RCC 7860 (cell line): Measurements from ENCODE around the gene ST7.
"Not testable (repeated sequence)": the region's sequence is repeated elsewhere in the genome, so short reads cannot be mapped to it uniquely, and the experiment has no call there.

ENCODE experiments used
- DNase-seq: peaks from one replicate; pipeline ENCODE4 v3.0.0-alpha.2; 2015; ENCODE audit warnings: low spot score
- FAIRE-seq: peaks from 2 replicates; lab custom pipeline; 2012; peaks lifted over from hg19 to GRCh38; lab: Jason Lieb, UNC

Gene ST7, protein sequence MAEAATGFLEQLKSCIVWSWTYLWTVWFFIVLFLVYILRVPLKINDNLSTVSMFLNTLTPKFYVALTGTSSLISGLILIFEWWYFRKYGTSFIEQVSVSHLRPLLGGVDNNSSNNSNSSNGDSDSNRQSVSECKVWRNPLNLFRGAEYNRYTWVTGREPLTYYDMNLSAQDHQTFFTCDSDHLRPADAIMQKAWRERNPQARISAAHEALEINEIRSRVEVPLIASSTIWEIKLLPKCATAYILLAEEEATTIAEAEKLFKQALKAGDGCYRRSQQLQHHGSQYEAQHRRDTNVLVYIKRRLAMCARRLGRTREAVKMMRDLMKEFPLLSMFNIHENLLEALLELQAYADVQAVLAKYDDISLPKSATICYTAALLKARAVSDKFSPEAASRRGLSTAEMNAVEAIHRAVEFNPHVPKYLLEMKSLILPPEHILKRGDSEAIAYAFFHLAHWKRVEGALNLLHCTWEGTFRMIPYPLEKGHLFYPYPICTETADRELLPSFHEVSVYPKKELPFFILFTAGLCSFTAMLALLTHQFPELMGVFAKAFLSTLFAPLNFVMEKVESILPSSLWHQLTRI

GRCh38 chr7:116953372-116953905, at the start of gene ST7:
ST7 (plus strand) TSS chr7:116953501; CDS start chr7:116953541, 40 bp downstream.
- FAIRE-seq (no peak), DNase-seq (peak; percentile 66)

DNA sequence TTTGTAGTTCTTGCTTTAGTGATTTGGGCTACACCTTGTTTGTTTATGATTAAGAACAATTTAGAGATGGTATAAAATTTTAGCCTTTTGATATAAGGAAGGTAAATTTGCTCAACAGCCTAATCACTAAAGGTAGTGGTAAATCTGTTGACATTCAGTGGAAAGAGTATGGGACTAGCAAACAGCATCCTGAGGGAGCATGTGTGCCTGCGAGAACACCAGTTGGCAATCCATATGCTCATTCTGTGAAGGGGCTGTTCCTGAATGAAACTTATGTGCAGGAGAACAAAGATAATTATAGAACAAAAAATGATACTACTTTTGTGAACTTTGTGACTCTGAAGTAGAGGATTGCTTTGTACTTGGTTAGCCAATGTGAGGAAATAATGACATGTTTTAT, 46.9 kb upstream of the ST7 start:
- no peak for DNase-seq
- no peak for FAIRE-seq

DNA sequence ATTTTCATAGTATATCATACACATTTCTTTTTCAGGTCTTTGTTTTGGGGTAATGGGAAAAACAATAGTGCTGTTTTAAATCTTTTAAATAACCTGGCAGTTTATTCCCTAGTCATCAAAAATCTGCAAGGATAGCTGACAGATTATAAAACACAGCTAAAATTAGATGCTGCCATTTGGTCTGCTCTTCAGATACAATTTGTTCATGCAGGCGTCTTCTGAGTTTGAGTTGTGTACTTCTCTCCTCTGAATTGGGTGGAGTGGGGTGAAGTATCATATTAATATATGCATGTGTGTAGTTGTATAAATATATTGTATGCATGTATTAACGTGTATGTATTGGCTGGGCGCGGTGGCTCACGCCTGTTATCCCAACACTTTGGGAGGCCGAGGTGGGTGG, 42.9 kb upstream of the ST7 start:
- FAIRE-seq (no peak), DNase-seq (no peak)

- FAIRE-seq (no peak), DNase-seq (no peak)
Observed at GRCh38 chr7:116911801-116912200, 41.5 kb upstream of the ST7 start.

- FAIRE-seq, result no peak
- DNase-seq, result no peak
Observed at GRCh38 chr7:116912269-116912909, 40.9 kb upstream of the ST7 start.

- FAIRE-seq (no peak), DNase-seq (no peak)
Observed at GRCh38 chr7:116918704-116919103, 34.6 kb upstream of the ST7 start.

GRCh38 chr7:116920359-116920758, 32.9 kb upstream of the ST7 start:
- FAIRE-seq, result no peak
- no peak for DNase-seq

GRCh38 chr7:116922545-116922944, 30.8 kb upstream of the ST7 start:
- FAIRE-seq, result no peak
- no peak for DNase-seq

DNA sequence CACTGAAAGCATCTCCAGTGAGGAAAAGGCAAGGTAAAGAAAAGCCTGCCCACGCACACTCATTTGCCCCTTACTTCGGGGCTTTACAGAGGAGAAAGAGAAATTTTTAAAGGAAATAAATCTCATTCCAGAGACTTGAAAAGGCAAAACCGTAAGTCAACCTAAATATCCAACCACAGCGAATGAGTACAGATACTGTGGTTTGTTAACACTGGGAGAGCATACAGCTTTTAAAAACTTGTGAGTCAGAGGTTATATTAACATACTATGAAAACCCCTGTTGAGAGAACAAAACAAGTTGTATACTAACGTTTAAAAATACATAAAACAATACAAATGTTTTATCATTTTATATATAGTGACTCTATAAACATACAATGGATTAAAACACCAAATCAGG, 28.6 kb upstream of the ST7 start:
- DNase-seq, result no peak
- FAIRE-seq, result no peak

GRCh38 chr7:116929021-116929420, 24.3 kb upstream of the ST7 start:
- FAIRE-seq (no peak), DNase-seq (no peak)

- FAIRE-seq (peak; percentile 77), DNase-seq (peak; percentile 74)
Observed at GRCh38 chr7:116929914-116930913, 23.1 kb upstream of the ST7 start.

DNA sequence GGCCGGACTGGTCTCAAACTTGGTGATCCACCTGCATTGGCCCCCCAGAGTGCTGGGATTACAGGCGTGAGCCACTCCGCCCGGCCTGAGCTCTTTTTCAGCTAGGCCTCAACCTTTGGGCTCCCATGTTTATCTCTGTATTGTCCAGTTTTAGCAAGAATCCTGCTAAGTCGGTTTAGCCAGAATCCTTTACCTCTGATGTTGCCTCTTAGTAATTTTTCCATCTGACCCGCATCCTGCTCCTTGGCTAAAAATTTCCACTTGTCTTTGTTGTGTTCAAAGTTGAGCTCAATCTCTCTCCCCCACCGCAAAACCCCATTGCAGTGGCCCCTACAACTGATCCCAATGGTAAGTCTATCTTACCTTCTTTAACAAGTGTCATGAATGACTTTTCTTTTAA, 20.7 kb upstream of the ST7 start:
- DNase-seq (no peak), FAIRE-seq (no peak)

- no peak for DNase-seq
- no peak for FAIRE-seq
Observed at GRCh38 chr7:116933465-116933864, 19.8 kb upstream of the ST7 start.

DNA sequence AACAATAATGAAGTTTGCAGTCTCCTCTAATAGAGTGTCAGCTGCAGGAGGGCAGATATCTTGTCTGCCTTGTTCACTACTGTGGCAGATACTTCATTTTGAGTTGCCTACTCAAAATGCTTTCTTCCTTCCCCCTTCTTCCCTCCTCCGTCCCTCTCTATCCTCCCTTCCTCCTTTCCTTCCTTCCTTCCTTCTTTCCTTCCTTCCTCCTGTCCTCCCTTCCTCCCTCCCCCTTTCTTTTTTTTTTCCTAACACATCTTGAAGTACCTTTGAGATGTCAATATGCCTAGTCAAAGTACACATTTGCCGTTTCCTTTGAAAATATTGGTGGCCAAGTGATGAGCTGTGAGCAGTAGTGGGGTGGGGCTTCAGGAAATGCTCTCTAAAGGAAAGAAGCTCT, 18.7 kb upstream of the ST7 start:
- FAIRE-seq (no peak), DNase-seq (no peak)

DNA sequence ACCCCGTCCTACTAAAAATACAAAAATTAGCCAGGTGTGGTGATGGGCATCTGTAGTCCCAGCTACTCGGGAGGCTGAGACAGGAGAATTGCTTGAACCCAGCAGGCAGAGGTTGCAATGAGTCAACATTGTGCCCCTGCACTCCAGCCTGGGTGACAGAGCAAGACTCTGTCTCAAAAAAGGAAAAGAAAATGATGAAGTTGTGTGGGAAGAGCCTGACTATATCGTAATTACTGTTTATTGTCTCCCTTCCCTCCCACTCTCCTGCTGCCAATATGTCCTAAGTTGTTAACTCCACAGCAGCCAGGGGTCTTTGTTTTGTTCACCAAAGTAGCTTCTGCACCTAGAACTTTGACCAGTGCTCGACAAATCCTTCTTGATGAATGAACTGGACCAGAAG, 16.5 kb upstream of the ST7 start:
- FAIRE-seq, DNase-seq: not testable (repeated sequence)

DNA sequence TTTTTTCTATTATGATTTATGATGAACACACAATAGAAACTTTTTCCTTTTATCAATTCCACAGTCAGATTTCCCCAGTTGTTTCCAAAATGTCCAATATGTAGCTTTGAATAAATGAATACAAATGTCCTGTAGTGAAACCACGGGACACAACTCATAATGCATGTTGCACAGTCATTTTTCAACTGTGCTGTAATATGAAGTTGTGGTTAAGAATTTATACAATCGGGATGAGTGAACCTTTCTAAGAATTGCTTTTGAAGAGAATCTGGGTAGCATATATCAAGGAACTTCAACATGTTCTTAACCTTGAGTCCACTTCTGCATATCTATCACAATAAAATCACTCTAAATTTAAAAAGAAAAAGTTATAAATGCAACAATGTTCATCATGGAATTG, 14.6 kb upstream of the ST7 start:
- FAIRE-seq (no peak), DNase-seq (no peak)

DNA sequence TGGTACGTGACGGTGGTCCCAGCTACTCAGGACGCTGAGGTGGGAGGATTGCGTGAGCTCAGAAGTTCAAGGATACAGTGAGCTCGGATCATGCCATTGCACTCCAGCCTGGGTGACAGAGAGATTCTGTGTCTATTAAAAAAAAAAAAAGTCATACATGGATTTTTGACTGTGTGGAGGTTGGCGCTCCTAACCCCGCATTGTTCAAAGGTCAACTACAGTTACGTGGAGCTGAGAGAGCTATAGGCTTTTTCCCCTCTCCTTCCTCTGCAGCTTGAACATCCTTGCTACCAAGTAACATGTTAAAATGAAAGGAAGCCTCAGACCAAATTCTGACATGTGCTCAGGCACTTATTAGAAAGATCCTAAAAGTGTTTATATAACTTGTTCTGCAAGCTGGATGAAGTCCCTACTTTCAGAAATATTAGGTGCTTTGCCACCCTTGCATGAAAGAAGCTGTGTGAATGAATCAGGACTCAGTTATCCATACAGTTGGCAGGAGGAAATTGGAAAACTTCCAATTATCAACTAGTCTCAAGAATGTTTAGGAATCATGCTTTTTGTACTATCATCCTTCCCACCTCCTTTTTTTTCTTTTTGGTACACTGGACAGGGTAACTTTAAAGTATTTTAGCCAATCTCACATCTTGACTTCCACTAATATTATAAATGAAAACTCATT, 12.5 kb upstream of the ST7 start:
- DNase-seq (no peak), FAIRE-seq (no peak)

GRCh38 chr7:116942504-116942903, 10.8 kb upstream of the ST7 start:
- FAIRE-seq, result no peak
- DNase-seq, result no peak

DNA sequence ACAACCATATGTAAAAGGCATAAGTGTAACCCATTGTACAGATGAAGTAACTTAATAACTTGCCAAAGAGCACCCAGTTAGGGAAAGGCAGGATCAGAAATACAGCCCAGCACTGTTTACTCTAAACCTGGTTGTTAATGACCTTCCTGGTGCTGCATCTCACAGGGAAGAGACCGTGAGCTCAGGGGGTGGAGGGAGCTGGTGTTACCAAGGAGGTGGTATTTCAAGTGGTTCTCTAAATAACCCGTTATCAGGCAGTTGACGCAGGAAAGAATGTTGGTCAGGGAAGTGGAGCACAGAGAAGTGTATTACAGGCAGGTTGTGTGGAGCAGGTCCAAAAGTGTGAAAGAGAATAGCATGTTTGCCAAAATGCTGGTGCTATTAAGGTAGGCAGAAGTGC, 4.4 kb upstream of the ST7 start:
- DNase-seq (no peak), FAIRE-seq (no peak)
